ENCODE results near the gene MTMR10. TPM values are rescaled to one million over a fixed set of nuclear protein-coding genes. Genes with fewer than 3 reads are reported as not detected.

The MTMR10 gene
- total RNA-seq, 1 experiment from 2014 or later, result 19.5 TPM

GRCh38 chr15:31025996-31026395, 34.6 kb upstream of the MTMR10 start:
- no peaks in the 10 kb centered on the region for H3K9me3 ChIP-seq (ENCODE audit: control insufficient read depth, insufficient read depth, low read depth, low read length)
- DNase-seq (ENCODE audit: low read depth, low spot score) (no peak), ATAC-seq (no peak)
- H3K27me3 ChIP-seq (ENCODE audit: control insufficient read depth, insufficient read depth, low read length), result no peaks in the 10 kb centered on the region
- TF ChIP-seq TCF7L2 (IDR thresholded peaks at IDR 0.05; ENCODE audit: low read depth, low read length) (no peak), SIN3A (IDR thresholded peaks at IDR 0.05; ENCODE audit: borderline replicate concordance, insufficient read depth, low read depth, low read length) (no peak), CTCF (IDR thresholded peaks at IDR 0.05) (no peak), REST (IDR thresholded peaks at IDR 0.05; ENCODE audit: insufficient read depth in 1 of 2, low read depth in 2 of 2, low read length in 1 of 2) (no peak), POLR2AphosphoS5 (IDR thresholded peaks at IDR 0.05; ENCODE audit: low read depth, low read length) (no peak)
- POLR2A ChIA-PET, result no interaction called here
- peaks cover 3% of the 10 kb centered on the region for H3K4me1 ChIP-seq (ENCODE audit: control insufficient read depth, insufficient read depth, low read length)
- in situ Hi-C loops (cut with HindIII; ENCODE audit: low pct_unique_long_range_greater_than_20kb, low sequenced_read_pairs), result no loop called here
- H3K36me3 ChIP-seq (ENCODE audit: control insufficient read depth, insufficient read depth, low read length), result no peaks in the 10 kb centered on the region
- H3K27ac ChIP-seq (ENCODE audit: low read length), result no peak overlapping the region
- intact Hi-C loops (cut with micrococcal nuclease; ENCODE audit: unreplicated experiment), result no loop called here
- no TSS peak for BruUV-seq (replicated peaks)
- CTCF ChIA-PET, result no interaction called here
- no peak overlapping the region for H3K4me3 ChIP-seq (ENCODE audit: low read depth in 2 of 2, low read length in 2 of 2)

- Histone ChIP-seq H3K9me3 (ENCODE audit: control insufficient read depth, insufficient read depth, low read depth, low read length) (no peaks in the 10 kb centered on the region), H3K27me3 (ENCODE audit: control insufficient read depth, insufficient read depth, low read length) (no peaks in the 10 kb centered on the region), H3K4me1 (ENCODE audit: control insufficient read depth, insufficient read depth, low read length) (peaks cover 3% of the 10 kb centered on the region), H3K27ac (ENCODE audit: low read length) (no peak overlapping the region; the same call in 1 of the 2 replicates), H3K4me3 (ENCODE audit: low read depth in 2 of 2, low read length in 2 of 2) (no peak overlapping the region), H3K36me3 (ENCODE audit: control insufficient read depth, insufficient read depth, low read length) (no peaks in the 10 kb centered on the region)
- ChIA-PET CTCF (no interaction called here), POLR2A (no interaction called here)
- TF ChIP-seq SIN3A (IDR thresholded peaks at IDR 0.05; ENCODE audit: borderline replicate concordance, insufficient read depth, low read depth, low read length) (no peak), TCF7L2 (IDR thresholded peaks at IDR 0.05; ENCODE audit: low read depth, low read length) (no peak), CTCF (IDR thresholded peaks at IDR 0.05) (no peak), POLR2AphosphoS5 (IDR thresholded peaks at IDR 0.05; ENCODE audit: low read depth, low read length) (no peak), REST (IDR thresholded peaks at IDR 0.05; ENCODE audit: insufficient read depth in 1 of 2, low read depth in 2 of 2, low read length in 1 of 2) (no peak)
- DNase-seq (ENCODE audit: low read depth, low spot score) (no peak), ATAC-seq (no peak)
- intact Hi-C loops (cut with micrococcal nuclease; ENCODE audit: unreplicated experiment), result no loop called here
- in situ Hi-C loops (cut with HindIII; ENCODE audit: low pct_unique_long_range_greater_than_20kb, low sequenced_read_pairs), result no loop called here
- no TSS peak for BruUV-seq (replicated peaks)
Observed at GRCh38 chr15:31024979-31025378, 33.6 kb upstream of the MTMR10 start.

Measured in Panc1 (cell line).